ENCODE measurements around the gene DMWD.

DNA sequence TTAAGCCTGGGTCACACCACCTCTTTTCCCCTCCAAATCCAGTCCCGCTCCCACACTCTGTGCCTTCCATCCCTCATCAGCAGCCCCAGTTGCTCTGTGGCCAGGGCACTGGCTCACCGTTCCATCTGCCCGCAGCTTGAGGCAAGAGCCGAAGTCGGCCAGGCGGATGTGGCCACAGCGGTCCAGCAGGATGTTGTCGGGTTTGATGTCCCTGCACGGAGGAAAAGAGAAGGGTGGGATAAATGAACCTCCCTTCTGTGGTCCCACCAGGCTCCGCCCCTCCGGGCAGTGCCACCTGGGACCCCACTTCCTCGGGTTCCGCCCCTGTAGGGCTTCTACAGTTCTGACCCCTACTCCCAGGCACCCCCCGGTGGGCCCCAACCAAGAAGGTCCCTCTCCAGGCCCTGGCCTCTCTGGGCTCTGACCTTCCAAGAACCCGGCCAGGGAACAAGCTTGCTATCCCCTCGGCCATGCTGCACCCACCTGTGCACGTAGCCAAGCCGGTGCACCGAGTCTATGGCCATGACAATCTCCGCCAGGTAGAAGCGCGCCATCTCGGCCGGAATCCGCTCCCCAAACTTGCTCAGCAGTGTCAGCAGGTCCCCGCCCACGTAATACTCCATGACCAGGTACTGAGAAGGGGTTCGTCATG, 14.5 kb downstream of the DMWD start:
- TF ChIP-seq POLR2AphosphoS5 (IDR thresholded peaks at IDR 0.05) = no peak
- TF ChIP-seq, protein P1, sequence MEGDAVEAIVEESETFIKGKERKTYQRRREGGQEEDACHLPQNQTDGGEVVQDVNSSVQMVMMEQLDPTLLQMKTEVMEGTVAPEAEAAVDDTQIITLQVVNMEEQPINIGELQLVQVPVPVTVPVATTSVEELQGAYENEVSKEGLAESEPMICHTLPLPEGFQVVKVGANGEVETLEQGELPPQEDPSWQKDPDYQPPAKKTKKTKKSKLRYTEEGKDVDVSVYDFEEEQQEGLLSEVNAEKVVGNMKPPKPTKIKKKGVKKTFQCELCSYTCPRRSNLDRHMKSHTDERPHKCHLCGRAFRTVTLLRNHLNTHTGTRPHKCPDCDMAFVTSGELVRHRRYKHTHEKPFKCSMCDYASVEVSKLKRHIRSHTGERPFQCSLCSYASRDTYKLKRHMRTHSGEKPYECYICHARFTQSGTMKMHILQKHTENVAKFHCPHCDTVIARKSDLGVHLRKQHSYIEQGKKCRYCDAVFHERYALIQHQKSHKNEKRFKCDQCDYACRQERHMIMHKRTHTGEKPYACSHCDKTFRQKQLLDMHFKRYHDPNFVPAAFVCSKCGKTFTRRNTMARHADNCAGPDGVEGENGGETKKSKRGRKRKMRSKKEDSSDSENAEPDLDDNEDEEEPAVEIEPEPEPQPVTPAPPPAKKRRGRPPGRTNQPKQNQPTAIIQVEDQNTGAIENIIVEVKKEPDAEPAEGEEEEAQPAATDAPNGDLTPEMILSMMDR (IDR thresholded peaks at IDR 0.05) = no peak
